HUES64 (cell line): ENCODE data around the gene FBLN2.

Experiments used
- H3K27ac ChIP-seq: 2 replicates; pipeline ENCODE4 v1.7.0; 2013; ENCODE audit warnings: low read depth, low read length, inconsistent platforms
- H3K27me3 ChIP-seq: 2 replicates; pipeline ENCODE4 v1.6.1; 2013; ENCODE audit warnings: mild to moderate bottlenecking, low read length; ENCODE audit not compliant: insufficient read depth
- H3K36me3 ChIP-seq: 2 replicates; pipeline ENCODE4 v1.6.1; 2013; ENCODE audit warnings: mild to moderate bottlenecking, low read length; ENCODE audit not compliant: insufficient read depth
- H3K4me1 ChIP-seq: 2 replicates; pipeline ENCODE4 v1.6.1; 2013; ENCODE audit warnings: mild to moderate bottlenecking, low read length, moderate library complexity; ENCODE audit not compliant: insufficient read depth
- H3K4me3 ChIP-seq: 2 replicates; pipeline ENCODE4 v1.5.1; 2013; ENCODE audit warnings: mild to moderate bottlenecking, low read length, moderate library complexity
- H3K9ac ChIP-seq: 2 replicates; pipeline ENCODE4 v1.6.1; 2013; ENCODE audit warnings: mild to moderate bottlenecking, low read depth, low read length
- H3K9me3 ChIP-seq: 2 replicates; pipeline ENCODE4 v1.6.1; 2013; ENCODE audit warnings: low read depth, low read length; ENCODE audit not compliant: insufficient read depth
- WGBS: fragments of 150-250, 120-280 bp; methylation state at CpG from one replicate; pipeline ENCODE4 v1.1.7; 2013; ENCODE audit warnings: missing lambda C conversion rate; 5-methylcytosine and 5-hydroxymethylcytosine counted together

The FBLN2 gene

GRCh38 chr3:13506680-13507079 lies 42.2 kb upstream of the FBLN2 start:
- peaks cover 10% of the 10 kb centered on the region for H3K4me1 ChIP-seq
- H3K9ac ChIP-seq = no peak overlapping the region
- no peaks in the 10 kb centered on the region for H3K36me3 ChIP-seq
- no peaks in the 10 kb centered on the region for H3K9me3 ChIP-seq
- WGBS = 87% methylated on average over 4 of the region's 4 CpGs
- no peak overlapping the region for H3K4me3 ChIP-seq
- H3K27ac ChIP-seq = no peak overlapping the region
- H3K27me3 ChIP-seq = no peaks in the 10 kb centered on the region

DNA sequence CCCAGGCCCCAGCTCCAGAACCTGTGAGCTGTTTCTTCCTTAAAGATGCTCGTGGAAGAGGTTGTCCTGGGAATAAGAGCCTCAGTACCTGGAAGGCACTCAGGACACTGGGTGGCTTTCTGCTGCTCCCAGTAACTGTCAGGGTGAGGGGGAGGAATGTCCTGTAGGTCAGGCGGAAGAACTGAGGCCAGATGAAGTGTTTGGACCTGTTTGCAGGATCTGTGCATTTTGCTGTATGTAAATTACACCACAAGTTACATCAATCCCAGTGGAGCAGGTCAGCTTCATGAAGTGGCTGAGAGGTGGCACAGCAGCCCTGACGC lies 41.7 kb upstream of the FBLN2 start:
- Histone ChIP-seq H3K9me3 (no peaks in the 10 kb centered on the region), H3K27me3 (no peaks in the 10 kb centered on the region), H3K4me3 (no peak overlapping the region), H3K36me3 (no peaks in the 10 kb centered on the region), H3K27ac (no peak overlapping the region), H3K4me1 (peaks cover 10% of the 10 kb centered on the region), H3K9ac (no peak overlapping the region)
- 81% methylated on average over 3 of the region's 3 CpGs for WGBS

DNA sequence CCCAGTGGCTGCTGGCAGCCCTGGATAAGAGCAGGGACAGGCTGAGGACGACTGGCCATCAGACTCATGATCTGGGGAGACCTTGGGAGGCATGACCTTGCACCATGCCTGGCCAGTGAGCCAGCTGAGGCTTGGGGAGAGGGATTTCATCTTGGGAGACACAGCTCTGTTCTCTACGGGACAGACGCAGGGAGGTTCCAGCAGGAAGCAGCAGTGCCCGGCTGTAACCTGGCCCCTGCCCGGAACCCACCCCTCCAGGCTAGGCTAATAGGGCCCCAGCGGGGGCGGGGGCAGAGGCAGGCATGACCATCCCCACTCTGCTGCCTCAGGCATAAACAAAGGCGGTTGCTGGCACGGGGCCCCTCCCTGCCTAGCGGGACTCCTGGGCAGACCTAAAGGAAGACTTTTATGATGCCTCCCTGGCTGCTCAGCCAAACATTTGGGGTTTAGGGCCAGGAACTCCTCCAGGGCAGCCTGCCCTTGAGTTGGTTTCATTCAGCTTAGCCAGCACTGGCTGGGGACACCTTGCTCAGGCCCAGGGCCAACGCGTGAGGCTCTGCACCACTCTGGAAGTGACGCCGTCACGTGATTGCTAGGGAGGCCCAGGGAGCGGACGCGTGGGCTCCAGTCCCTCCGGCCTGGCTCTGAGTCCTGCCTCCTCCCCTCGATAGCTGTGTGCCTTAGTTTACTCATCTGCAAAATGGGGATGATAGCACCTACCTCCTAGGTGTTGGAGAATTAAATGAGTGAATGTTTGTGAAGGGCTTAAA lies 41.2 kb upstream of the FBLN2 start:
- Histone ChIP-seq H3K27ac (no peak overlapping the region), H3K9ac (no peak overlapping the region), H3K4me1 (peaks cover 10% of the 10 kb centered on the region), H3K36me3 (no peaks in the 10 kb centered on the region), H3K4me3 (no peak overlapping the region), H3K9me3 (no peaks in the 10 kb centered on the region), H3K27me3 (no peaks in the 10 kb centered on the region)
- WGBS = 61% methylated on average over 20 of the region's 20 CpGs

DNA sequence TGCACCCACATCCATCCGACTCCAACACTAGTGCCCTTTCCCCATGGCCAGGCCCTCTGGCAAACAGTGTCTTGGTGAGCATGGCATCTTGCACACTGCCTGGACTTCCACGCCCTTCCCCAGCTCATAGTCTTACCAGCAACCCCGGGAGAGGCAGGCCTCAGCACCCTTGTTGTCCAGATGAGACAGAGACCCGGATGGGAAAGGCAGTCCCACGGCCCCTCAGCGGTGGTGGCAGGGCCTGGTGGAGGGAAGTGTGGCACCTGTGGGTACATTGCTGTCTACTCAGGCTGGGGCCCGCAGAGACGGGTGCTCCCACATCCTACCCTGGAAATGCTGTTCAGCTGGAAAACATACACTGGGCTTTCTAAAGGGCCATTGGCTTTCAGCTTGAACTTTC lies 40.4 kb upstream of the FBLN2 start:
- H3K36me3 ChIP-seq = no peaks in the 10 kb centered on the region
- H3K9me3 ChIP-seq = no peaks in the 10 kb centered on the region
- no peak overlapping the region for H3K27ac ChIP-seq
- peaks cover 10% of the 10 kb centered on the region for H3K4me1 ChIP-seq
- 92% methylated on average over 8 of the region's 8 CpGs for WGBS
- H3K9ac ChIP-seq = no peak overlapping the region
- H3K4me3 ChIP-seq = no peak overlapping the region
- no peaks in the 10 kb centered on the region for H3K27me3 ChIP-seq

GRCh38 chr3:13509059-13509815 lies 39.7 kb upstream of the FBLN2 start:
- Histone ChIP-seq H3K9me3 (no peaks in the 10 kb centered on the region), H3K4me3 (no peak overlapping the region), H3K9ac (no peak overlapping the region), H3K27ac (no peak overlapping the region), H3K36me3 (no peaks in the 10 kb centered on the region), H3K27me3 (no peaks in the 10 kb centered on the region), H3K4me1 (peaks cover 10% of the 10 kb centered on the region)
- 86% methylated on average over 15 of the region's 15 CpGs for WGBS

DNA sequence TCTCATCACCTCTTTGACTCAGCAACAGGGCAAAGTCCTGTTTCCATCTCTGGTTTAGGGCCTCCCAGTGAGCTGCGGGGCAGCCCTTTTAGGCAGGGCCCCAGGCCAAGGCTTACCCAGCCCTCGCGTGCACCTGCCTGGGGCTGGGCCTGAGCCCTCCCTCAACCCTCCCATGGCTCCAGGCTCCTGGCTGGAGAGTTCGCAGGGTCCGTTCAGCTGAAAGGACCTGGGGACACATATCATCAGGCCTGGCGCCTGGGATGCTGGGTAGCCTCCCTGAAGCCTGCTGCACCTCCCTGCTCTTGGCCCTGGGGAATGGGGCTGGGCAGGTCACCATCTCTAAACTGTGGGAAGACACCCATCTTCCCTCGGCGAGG lies 39.1 kb upstream of the FBLN2 start:
- no peaks in the 10 kb centered on the region for H3K27me3 ChIP-seq
- H3K4me1 ChIP-seq = peaks cover 10% of the 10 kb centered on the region
- H3K9me3 ChIP-seq = no peaks in the 10 kb centered on the region
- H3K9ac ChIP-seq = no peak overlapping the region
- no peak overlapping the region for H3K27ac ChIP-seq
- no peaks in the 10 kb centered on the region for H3K36me3 ChIP-seq
- WGBS = 92% methylated on average over 8 of the region's 8 CpGs
- no peak overlapping the region for H3K4me3 ChIP-seq

DNA sequence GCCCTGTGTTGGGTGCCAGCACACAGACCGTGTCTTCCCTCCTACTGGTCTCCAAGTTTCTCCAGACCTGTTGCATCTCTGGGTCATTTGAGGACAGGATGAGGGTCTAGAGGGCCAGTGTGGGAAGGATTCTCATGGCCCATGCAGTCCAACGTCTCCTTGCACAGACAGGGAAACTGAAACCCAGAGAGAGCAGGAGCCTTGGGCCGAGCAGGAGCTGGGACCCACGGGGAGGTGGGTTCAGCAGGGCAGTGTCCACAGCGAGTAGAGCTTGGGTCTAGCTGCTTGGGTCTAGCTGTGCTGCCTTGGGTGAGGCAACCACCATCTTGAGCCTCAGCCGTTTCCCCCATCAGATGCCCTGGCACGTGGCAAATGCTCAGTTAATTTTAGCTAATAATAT lies 36.5 kb upstream of the FBLN2 start:
- H3K4me1 ChIP-seq = peaks cover 7% of the 10 kb centered on the region
- no peaks in the 10 kb centered on the region for H3K9me3 ChIP-seq
- no peak overlapping the region for H3K9ac ChIP-seq
- H3K4me3 ChIP-seq = no peak overlapping the region
- no peaks in the 10 kb centered on the region for H3K36me3 ChIP-seq
- no peaks in the 10 kb centered on the region for H3K27me3 ChIP-seq
- no peak overlapping the region for H3K27ac ChIP-seq
- WGBS = 95% methylated on average over 7 of the region's 7 CpGs

GRCh38 chr3:13513051-13513912 lies 35.6 kb upstream of the FBLN2 start:
- Histone ChIP-seq H3K4me3 (no peak overlapping the region), H3K27ac (no peak overlapping the region), H3K36me3 (no peaks in the 10 kb centered on the region), H3K9me3 (no peaks in the 10 kb centered on the region), H3K27me3 (no peaks in the 10 kb centered on the region), H3K9ac (no peak overlapping the region), H3K4me1 (no peaks in the 10 kb centered on the region)
- 79% methylated on average over 20 of the region's 20 CpGs for WGBS

DNA sequence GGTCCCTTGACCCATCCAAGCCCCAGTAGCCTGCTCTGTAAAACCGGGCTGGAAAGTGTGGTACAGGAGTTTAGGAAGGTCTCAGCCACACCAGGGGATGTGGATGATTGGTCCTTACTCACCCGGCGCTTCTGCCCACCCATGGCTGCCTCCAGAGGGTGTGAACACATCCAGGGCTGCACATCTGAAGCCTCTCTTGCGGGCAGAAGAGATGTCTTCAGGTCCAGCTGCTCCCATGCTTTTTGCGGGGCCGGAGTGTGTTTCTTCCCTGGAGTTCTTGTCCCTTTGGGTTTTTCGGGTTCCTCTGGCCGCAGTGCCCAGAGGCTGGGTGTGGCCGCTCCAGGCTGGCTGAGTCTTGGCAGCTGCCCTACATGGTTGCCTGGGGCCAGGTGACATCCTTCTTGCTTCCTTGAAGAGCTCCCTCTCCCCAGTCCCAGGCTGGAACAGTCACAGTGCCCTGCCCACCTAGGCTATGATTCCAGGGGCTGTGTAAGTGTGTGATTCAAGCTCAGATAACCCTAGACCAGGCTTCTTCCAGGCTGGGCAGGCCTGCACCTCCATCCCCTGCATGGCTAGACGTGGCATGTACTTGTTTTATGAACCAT lies 34.9 kb upstream of the FBLN2 start:
- WGBS = 80% methylated on average over 10 of the region's 10 CpGs
- Histone ChIP-seq H3K36me3 (no peaks in the 10 kb centered on the region), H3K4me1 (no peaks in the 10 kb centered on the region), H3K9ac (no peak overlapping the region), H3K4me3 (no peak overlapping the region), H3K9me3 (no peaks in the 10 kb centered on the region), H3K27ac (no peak overlapping the region), H3K27me3 (no peaks in the 10 kb centered on the region)

DNA sequence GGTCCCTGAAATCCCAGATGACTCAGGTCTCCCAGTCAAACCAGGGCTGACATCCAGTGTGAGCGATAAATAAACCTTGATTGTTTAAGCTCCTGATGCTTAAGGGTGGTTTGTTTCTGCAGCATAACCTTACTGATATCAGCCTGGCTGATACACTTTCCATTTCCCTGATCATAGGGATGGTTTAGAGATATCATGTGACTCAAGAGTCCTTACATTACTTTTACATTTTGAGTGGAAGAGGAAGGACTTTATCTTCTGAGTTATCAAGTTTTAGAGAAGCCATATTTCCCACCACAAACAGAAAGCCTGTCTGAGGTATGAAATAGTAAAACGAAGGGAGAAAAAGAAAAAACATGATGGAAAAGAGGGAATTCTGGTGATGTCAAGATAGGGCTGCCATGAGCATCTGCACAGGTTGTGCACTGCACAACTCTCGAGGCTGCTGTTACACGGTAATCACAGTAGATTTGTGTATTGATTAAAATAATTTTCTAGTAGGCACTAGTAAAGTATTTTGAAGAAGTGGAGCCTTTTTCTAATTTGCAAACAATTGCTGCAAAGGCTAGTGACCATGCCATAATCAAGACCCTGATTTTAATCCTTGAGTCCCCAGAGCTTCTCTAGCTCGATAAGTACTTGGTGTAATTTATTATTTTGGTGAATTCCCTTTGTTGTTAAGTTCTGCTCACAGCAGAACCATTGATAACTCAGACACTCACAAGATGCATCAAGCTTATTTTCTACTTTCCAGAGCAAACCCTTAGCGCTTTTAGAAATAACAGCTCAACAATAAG lies 34.1 kb upstream of the FBLN2 start:
- 0 out of 2 replicates have a peak, but pooled peaks cover 3% of the 10 kb centered on the region for H3K4me1 ChIP-seq
- no peak overlapping the region for H3K9ac ChIP-seq
- 93% methylated on average over 6 of the region's 6 CpGs for WGBS
- no peaks in the 10 kb centered on the region for H3K27me3 ChIP-seq
- H3K36me3 ChIP-seq = no peaks in the 10 kb centered on the region
- H3K27ac ChIP-seq = no peak overlapping the region
- H3K9me3 ChIP-seq = no peaks in the 10 kb centered on the region
- no peak overlapping the region for H3K4me3 ChIP-seq
